ENCODE results near the gene CPD.

GRCh38 chr17:30421592-30421991 is 42.9 kb downstream of the CPD start:
- TF ChIP-seq, protein P1, sequence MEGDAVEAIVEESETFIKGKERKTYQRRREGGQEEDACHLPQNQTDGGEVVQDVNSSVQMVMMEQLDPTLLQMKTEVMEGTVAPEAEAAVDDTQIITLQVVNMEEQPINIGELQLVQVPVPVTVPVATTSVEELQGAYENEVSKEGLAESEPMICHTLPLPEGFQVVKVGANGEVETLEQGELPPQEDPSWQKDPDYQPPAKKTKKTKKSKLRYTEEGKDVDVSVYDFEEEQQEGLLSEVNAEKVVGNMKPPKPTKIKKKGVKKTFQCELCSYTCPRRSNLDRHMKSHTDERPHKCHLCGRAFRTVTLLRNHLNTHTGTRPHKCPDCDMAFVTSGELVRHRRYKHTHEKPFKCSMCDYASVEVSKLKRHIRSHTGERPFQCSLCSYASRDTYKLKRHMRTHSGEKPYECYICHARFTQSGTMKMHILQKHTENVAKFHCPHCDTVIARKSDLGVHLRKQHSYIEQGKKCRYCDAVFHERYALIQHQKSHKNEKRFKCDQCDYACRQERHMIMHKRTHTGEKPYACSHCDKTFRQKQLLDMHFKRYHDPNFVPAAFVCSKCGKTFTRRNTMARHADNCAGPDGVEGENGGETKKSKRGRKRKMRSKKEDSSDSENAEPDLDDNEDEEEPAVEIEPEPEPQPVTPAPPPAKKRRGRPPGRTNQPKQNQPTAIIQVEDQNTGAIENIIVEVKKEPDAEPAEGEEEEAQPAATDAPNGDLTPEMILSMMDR (IDR thresholded peaks at IDR 0.05 in 4 of 5, conservative IDR thresholded peaks at IDR 0.05 in 1 of 5) = no peak
- TF ChIP-seq POLR2A (IDR thresholded peaks at IDR 0.05) = no peak

Data from gastrocnemius medialis (tissue), 4 donors.